GM12878 (cell line): ENCODE data around the gene MEX3C.

ENCODE experiments used
- DPF2 ChIP-seq: fragments of 450-650 bp; IDR thresholded peaks from 2 replicates; pipeline ENCODE4 v1.6.1; 2017; ENCODE audit warnings: mild to moderate bottlenecking
- EGR1 ChIP-seq, 2 experiments: IDR thresholded peaks; 1 replicate in 1 of 2; 2 replicates in 1 of 2; pipeline ENCODE4 v1.6.1; 2011 to 2012; ENCODE audit warnings: low read depth in 2 of 2, low read length in 2 of 2, borderline replicate concordance in 1 of 2, mild to moderate bottlenecking in 1 of 2, moderate library complexity in 1 of 2
- EZH2 ChIP-seq: IDR thresholded peaks from 2 replicates; pipeline ENCODE4 v1.6.1; 2012; ENCODE audit warnings: low read depth, mild to moderate bottlenecking, control low read depth, inconsistent platforms, low read length, borderline replicate concordance; ENCODE audit not compliant: control insufficient read depth
- FOS ChIP-seq: IDR thresholded peaks from 3 replicates; pipeline ENCODE4 v1.6.1; 2011; ENCODE audit warnings: borderline replicate concordance; ENCODE audit not compliant: insufficient read length; ENCODE audit errors: extremely low read depth
- MXI1 ChIP-seq: fragments of 150-350 bp; IDR thresholded peaks from 2 replicates; pipeline ENCODE4 v1.6.1; 2011; ENCODE audit warnings: low read depth, mild to moderate bottlenecking, inconsistent platforms, low read length, improper control_type of control experiment
- NRF1 ChIP-seq: conservative IDR thresholded peaks from 2 replicates; pipeline ENCODE4 v1.6.1; 2011; ENCODE audit warnings: mild to moderate bottlenecking, low read depth, low read length, improper control_type of control experiment
- POLR2A ChIP-seq: IDR thresholded peaks from 2 replicates; pipeline ENCODE4 v1.6.1; 2011; ENCODE audit warnings: low read depth, mild to moderate bottlenecking, low read length
- POLR2AphosphoS5 ChIP-seq: IDR thresholded peaks from 2 replicates; pipeline ENCODE4 v1.6.1; 2011; ENCODE audit warnings: mild to moderate bottlenecking, low read length, inconsistent platforms
- SPI1 ChIP-seq: IDR thresholded peaks from 2 replicates; pipeline ENCODE4 v1.6.1; 2011; ENCODE audit warnings: low read depth, mild to moderate bottlenecking, low read length, moderate library complexity, borderline replicate concordance; ENCODE audit not compliant: insufficient read depth
- ZNF24 ChIP-seq: fragments of 450-650 bp; IDR thresholded peaks from 2 replicates; pipeline ENCODE4 v1.6.1; 2017; ENCODE audit warnings: antibody characterized with exemption, mild to moderate bottlenecking
- TF ChIP-seq, protein P1 (sequence below): IDR thresholded peaks from 2 replicates; pipeline ENCODE4 v1.6.1; 2012; ENCODE audit warnings: low read depth, low read length, improper control_type of control experiment
- TF ChIP-seq, protein P2 (sequence below), 3 experiments: IDR thresholded peaks in 2 of 3; conservative IDR thresholded peaks in 1 of 3; 2 replicates each; pipeline ENCODE4 v1.5.1; 2011; ENCODE audit warnings: low read depth in 3 of 3, low read length in 3 of 3, mild to moderate bottlenecking in 3 of 3, control low read depth in 2 of 3, moderate library complexity in 2 of 3, inconsistent platforms in 1 of 3, mixed read lengths in 1 of 3; ENCODE audit not compliant: control insufficient read depth in 2 of 3, insufficient read depth in 1 of 3; ENCODE audit errors: extremely low read depth in 1 of 3
- TF ChIP-seq, protein P3 (sequence below): IDR thresholded peaks from 2 replicates; pipeline ENCODE4 v1.6.1; 2012; ENCODE audit warnings: low read depth, low read length, improper control_type of control experiment
- TF ChIP-seq, protein P4 (sequence below): IDR thresholded peaks from 2 replicates; pipeline ENCODE4 v1.6.1; 2011; ENCODE audit warnings: low read depth, low read length, improper control_type of control experiment, borderline replicate concordance

DNA sequence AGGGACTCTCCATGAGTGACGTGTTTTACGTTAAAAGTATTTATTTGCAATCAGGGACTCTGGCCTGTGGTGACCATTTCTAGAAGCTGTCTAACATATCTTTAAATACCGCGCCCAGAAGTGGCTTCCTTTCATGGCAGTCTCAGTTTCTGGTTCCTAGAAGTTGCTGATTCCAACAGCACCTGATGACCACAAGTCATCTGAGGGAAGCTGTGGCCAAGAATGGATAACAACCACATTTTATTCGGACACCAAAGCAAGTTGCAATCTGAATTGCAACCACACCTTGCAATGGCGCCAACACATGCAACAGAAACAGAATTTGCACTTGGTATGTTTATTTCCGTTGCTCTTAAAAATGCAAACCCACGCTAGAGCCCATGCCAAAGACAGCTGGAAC is 33.1 kb downstream of the MEX3C start:
- TF ChIP-seq MXI1: no peak
- no peak for TF ChIP-seq EZH2
- no peak for TF ChIP-seq ZNF24
- TF ChIP-seq POLR2A: no peak
- TF ChIP-seq, protein P1, sequence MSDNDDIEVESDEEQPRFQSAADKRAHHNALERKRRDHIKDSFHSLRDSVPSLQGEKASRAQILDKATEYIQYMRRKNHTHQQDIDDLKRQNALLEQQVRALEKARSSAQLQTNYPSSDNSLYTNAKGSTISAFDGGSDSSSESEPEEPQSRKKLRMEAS: no peak
- TF ChIP-seq, protein P2, sequence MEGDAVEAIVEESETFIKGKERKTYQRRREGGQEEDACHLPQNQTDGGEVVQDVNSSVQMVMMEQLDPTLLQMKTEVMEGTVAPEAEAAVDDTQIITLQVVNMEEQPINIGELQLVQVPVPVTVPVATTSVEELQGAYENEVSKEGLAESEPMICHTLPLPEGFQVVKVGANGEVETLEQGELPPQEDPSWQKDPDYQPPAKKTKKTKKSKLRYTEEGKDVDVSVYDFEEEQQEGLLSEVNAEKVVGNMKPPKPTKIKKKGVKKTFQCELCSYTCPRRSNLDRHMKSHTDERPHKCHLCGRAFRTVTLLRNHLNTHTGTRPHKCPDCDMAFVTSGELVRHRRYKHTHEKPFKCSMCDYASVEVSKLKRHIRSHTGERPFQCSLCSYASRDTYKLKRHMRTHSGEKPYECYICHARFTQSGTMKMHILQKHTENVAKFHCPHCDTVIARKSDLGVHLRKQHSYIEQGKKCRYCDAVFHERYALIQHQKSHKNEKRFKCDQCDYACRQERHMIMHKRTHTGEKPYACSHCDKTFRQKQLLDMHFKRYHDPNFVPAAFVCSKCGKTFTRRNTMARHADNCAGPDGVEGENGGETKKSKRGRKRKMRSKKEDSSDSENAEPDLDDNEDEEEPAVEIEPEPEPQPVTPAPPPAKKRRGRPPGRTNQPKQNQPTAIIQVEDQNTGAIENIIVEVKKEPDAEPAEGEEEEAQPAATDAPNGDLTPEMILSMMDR (IDR thresholded peaks at IDR 0.05 in 2 of 3, conservative IDR thresholded peaks at IDR 0.05 in 1 of 3; ENCODE audit: control insufficient read depth in 2 of 3, extremely low read depth in 1 of 3, insufficient read depth in 1 of 3, low read depth in 3 of 3, low read length in 3 of 3): no peak
- no peak for TF ChIP-seq POLR2AphosphoS5
- TF ChIP-seq FOS: no peak
- no peak for TF ChIP-seq DPF2
- TF ChIP-seq, protein P3, sequence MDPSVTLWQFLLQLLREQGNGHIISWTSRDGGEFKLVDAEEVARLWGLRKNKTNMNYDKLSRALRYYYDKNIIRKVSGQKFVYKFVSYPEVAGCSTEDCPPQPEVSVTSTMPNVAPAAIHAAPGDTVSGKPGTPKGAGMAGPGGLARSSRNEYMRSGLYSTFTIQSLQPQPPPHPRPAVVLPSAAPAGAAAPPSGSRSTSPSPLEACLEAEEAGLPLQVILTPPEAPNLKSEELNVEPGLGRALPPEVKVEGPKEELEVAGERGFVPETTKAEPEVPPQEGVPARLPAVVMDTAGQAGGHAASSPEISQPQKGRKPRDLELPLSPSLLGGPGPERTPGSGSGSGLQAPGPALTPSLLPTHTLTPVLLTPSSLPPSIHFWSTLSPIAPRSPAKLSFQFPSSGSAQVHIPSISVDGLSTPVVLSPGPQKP: no peak
- no peak for TF ChIP-seq EGR1 (IDR thresholded peaks at IDR 0.05; ENCODE audit: borderline replicate concordance in 1 of 2, low read depth in 2 of 2, low read length in 2 of 2)
- TF ChIP-seq, protein P4, sequence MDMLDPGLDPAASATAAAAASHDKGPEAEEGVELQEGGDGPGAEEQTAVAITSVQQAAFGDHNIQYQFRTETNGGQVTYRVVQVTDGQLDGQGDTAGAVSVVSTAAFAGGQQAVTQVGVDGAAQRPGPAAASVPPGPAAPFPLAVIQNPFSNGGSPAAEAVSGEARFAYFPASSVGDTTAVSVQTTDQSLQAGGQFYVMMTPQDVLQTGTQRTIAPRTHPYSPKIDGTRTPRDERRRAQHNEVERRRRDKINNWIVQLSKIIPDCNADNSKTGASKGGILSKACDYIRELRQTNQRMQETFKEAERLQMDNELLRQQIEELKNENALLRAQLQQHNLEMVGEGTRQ: no peak
- no peak for TF ChIP-seq NRF1
- TF ChIP-seq SPI1: no peak
